Effector memory CD8-positive, alpha-beta T cell (primary cell): ENCODE results near the gene SLC22A31.

Experiments
- ATAC-seq: fragments of 150-1000 bp; cut with Tn5 transposase; replicated peaks from 2 replicates; pipeline ENCODE4 v1.10.0; 2021; ENCODE audit warnings: mild to moderate bottlenecking, moderate library complexity
- DNase-seq, 3 experiments: peaks; one replicate each; pipeline ENCODE4 v3.0.0; 2021
- H3K27ac Mint-ChIP-seq, 2 donors: one replicate each; pipeline ENCODE4 v1.8.0; 2022; ENCODE audit warnings: mild to moderate bottlenecking in 2 of 2, mixed read lengths in 2 of 2, moderate library complexity in 2 of 2
- H3K27me3 Mint-ChIP-seq, 2 donors: one replicate each; pipeline ENCODE4 v1.8.0; 2022; ENCODE audit warnings: mixed read lengths in 2 of 2
- H3K36me3 Mint-ChIP-seq: one replicate; pipeline ENCODE4 v1.8.0; 2022; ENCODE audit warnings: mild to moderate bottlenecking, moderate library complexity, mixed read lengths; ENCODE audit not compliant: insufficient read depth
- H3K4me1 Mint-ChIP-seq, 2 donors: one replicate each; pipeline ENCODE4 v1.8.0; 2022; ENCODE audit warnings: low read depth in 2 of 2, mixed read lengths in 2 of 2
- H3K4me3 Mint-ChIP-seq, 2 donors: one replicate each; pipeline ENCODE4 v1.8.0; 2022; ENCODE audit warnings: mild to moderate bottlenecking in 2 of 2, mixed read lengths in 2 of 2, moderate library complexity in 2 of 2
- H3K9me3 Mint-ChIP-seq, 2 donors: one replicate each; pipeline ENCODE4 v1.8.0; 2022; ENCODE audit warnings: mixed read lengths in 2 of 2

The SLC22A31 gene

DNA sequence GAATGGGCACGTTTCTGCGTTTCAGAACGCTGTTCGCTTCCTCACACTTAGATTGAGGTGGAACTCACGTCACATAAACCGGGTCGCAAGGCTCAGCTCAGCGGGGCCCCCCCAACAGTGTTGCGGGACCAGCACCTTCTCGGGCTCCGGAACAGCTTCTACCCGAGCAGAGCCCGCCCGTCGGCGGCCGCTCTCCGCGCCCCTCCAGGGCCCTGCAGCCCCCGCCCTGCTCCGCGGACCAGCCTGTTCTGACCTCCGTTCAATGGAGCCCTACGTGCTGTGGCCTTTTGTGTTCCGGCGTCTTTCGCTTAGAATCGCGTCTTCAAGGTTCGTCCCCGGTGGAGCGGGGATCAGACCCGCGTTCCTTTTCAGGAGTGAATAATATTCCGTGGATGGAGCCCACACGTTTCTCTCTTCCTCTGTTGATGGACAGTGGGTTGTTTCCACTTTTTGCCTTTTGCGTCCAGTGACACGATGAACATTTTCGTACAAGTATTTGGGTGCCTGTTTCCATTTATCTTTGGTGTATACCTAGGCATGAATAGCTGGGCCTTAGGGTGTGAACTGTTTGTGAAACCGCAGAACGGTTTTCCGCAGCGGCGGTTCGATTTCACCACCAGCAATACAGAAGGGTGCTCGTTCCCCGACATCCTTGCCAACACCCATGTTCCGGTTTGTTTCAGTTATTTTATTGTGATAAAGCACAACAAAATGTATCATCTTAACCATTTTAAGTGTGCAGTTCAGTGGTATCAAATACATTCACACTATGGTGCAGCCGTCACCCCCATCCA lies 2.3 kb upstream of the SLC22A31 start:
- Mint-ChIP-seq H3K27ac (no peak overlapping the region), H3K36me3 (no peaks in the 10 kb centered on the region), H3K4me1 (peaks cover 0 to 2% of the 10 kb centered on the region in 2 donors), H3K9me3 (no peaks in the 10 kb centered on the region), H3K4me3 (peak overlapping the region; percentile 58 to 67), H3K27me3 (peaks cover 47 to 74% of the 10 kb centered on the region in 2 donors)
- ATAC-seq (no peak), DNase-seq (no peak)

DNA sequence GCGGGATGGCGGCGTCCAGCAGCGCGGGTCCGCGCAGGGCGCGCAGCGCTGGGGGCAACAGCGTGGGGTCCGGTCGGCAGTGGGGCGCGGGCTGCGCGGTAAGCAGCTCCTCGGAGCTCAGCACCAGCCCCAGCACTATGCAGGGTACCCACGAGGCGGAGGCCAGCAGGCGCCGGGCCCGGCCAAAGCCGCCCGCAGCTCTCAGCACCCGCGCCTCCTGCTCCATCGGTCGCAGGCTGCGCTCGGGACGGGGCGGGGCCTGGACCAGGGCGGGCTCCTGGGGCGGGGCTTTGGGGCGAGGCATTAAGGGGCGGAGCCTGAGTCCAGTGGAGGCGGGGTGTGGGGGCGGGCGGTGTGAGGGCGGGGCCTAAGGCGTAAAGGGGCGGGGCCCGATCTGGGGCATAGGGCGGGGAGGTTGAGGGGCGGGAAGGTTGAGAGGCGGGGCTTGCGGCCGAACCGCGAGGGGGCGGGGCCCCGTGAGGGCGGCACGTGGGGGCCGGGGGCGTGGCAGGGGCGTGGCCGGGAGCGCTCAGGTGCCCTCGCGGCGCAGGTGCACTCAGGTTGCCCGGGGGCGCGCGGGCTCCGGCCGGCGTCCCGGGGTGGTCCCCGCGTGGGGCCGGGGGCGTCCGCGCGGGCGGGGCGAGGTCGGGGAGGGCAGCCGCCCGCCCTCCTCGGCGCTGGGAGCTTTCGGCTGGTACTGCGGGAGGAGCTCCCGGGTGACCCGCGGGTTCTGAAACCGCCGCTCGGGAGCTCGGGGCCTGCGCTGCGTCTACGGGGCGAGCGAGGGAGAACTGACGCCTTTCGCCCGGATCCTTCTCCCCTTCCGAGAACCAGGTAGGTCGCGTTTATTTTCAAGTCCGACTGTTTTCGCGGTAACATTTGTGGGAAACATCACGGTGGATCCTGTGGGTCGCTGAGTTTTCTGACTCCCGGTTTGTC lies 1.4 kb upstream of the SLC22A31 start:
- Mint-ChIP-seq H3K36me3 (no peaks in the 10 kb centered on the region), H3K4me1 (peaks cover 0 to 2% of the 10 kb centered on the region in 2 donors), H3K27me3 (peaks cover 47 to 73% of the 10 kb centered on the region in 2 donors), H3K4me3 (peak overlapping the region in 1 of 2 donors; percentile 37), H3K27ac (no peak overlapping the region), H3K9me3 (no peaks in the 10 kb centered on the region)
- DNase-seq (peak; percentile 37 to 65 (median 56)), ATAC-seq (peak; percentile 82)

DNA sequence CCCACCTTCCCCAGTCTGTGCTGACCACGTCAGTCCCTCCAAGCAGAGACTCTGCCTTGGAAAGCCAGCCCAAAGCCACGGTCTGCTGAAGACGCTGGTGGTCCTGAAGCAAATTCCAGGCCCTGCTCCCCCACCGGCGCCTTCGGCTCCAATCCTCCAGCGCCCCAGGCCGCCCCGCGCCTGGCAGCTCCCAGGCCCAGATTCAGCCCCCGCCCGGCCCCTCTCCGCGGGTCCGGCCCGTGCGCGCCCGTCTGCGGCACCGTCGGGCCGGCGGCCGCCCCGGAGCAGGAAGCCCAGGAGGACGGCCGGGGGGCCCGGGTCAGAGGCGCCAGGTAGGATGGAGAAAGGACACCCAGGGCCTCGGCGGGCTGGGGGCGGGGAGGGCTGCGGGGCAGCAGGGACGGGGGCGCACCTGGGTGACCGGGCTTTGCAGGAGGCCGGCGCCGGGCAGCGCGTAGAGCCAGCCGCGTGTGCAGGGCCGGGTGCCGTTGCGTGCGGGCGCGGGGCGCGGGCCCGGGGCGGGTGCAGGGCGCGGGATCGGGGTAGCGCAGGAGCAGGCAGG lies 594 bp upstream of the SLC22A31 start:
- DNase-seq (no peak), ATAC-seq (peak; percentile 11)
- Mint-ChIP-seq H3K27ac (no peak overlapping the region), H3K27me3 (peaks cover 41 to 69% of the 10 kb centered on the region in 2 donors), H3K9me3 (no peaks in the 10 kb centered on the region), H3K4me1 (peaks cover 0 to 2% of the 10 kb centered on the region in 2 donors), H3K36me3 (no peaks in the 10 kb centered on the region), H3K4me3 (peak overlapping the region; percentile 46 to 48)

DNA sequence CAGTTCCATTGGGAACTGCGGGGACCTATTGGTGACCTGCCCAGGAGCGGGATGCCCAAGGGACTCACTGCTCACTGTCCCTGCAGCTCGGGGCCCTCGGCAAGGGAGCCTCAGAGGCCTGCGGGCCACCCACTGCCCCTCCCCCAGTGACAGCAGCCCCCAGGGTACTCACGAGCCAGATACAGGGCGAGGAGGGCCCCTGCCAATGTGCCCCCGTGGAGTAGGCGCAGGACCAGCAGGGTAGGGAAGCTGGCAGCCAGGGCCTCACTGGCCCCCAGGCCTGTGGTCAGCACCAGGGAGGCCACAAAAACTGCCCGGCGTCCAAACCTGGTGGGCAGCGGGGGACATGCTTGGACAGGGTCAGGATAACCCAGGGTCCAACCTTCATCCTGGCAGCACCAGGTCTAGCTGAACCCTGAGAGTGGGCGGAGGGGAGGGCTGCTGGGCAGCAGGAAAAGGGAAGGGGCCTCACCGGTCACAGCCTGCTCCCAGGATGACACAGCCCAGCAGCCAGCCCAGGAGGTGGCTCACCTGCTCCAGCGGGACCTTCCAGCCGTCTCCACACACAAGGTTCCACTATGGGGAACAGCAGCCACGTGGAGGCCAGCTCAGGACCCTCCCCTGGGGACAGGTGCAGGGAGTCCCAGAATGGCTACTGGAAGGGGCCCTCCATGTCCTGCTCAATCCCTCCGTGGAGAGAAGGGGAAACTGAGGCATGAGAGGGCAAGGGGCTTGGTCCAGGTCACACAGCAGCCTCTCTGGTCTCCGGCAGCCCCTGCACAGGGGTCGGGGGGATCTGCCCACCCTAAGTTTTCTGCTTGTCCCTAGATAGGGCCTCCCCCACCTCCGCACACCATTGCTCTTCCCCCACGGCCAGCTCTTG lies 855 bp downstream of the SLC22A31 start:
- H3K27me3 Mint-ChIP-seq: peaks cover 41 to 62% of the 10 kb centered on the region in 2 donors
- ATAC-seq: no peak
- H3K4me1 Mint-ChIP-seq: peaks cover 0 to 2% of the 10 kb centered on the region in 2 donors
- no peak overlapping the region for H3K4me3 Mint-ChIP-seq
- H3K36me3 Mint-ChIP-seq: no peaks in the 10 kb centered on the region
- no peaks in the 10 kb centered on the region for H3K9me3 Mint-ChIP-seq
- H3K27ac Mint-ChIP-seq: peak overlapping the region in 1 of 2 donors; percentile 46
- no peak for DNase-seq

DNA sequence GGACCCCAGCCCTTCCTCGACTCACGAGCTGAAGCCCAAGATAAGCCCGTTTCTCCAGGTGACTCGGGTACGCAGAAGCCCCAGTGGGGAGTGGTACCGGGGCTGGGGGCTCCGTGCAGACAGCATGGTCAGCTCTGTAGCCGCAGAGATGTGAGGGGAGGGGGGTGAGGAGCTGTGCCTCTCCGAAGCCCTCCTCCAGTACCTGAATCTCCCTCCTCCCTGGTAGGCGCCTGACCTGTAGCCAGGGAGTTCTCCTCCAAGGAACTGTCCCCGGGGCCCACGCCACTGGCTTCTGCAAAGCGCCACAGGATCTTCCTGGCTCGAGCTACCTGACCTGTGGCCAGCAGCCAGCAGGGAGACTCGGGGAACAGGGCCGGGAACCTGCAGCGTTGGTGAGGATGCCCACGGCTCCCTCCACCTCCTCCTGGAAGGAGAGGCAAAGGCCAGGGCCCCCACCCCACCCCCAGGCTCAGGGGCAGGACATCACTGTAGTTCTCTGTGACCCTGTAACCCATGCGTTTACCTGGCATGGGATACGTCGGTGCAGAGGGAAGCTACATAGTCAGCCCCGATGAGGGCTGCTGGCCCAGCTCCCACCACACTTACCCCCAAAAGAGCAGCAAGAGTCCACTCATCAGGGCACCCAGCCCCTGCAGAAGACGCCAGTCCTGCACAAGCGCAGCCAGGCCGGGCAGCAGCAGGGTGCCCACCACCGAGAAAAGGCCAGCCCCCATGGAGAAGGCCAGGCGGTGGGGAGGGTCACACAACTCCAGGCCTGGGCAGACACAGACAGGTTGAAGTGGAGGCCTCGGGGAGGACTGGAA lies 1.7 kb downstream of the SLC22A31 start:
- no peak overlapping the region for H3K4me3 Mint-ChIP-seq
- peaks cover 34 to 53% of the 10 kb centered on the region in 2 donors for H3K27me3 Mint-ChIP-seq
- ATAC-seq (no peak), DNase-seq (no peak)
- H3K36me3 Mint-ChIP-seq: no peaks in the 10 kb centered on the region
- no peak overlapping the region for H3K27ac Mint-ChIP-seq
- no peaks in the 10 kb centered on the region for H3K9me3 Mint-ChIP-seq
- H3K4me1 Mint-ChIP-seq: peaks cover 0 to 2% of the 10 kb centered on the region in 2 donors

DNA sequence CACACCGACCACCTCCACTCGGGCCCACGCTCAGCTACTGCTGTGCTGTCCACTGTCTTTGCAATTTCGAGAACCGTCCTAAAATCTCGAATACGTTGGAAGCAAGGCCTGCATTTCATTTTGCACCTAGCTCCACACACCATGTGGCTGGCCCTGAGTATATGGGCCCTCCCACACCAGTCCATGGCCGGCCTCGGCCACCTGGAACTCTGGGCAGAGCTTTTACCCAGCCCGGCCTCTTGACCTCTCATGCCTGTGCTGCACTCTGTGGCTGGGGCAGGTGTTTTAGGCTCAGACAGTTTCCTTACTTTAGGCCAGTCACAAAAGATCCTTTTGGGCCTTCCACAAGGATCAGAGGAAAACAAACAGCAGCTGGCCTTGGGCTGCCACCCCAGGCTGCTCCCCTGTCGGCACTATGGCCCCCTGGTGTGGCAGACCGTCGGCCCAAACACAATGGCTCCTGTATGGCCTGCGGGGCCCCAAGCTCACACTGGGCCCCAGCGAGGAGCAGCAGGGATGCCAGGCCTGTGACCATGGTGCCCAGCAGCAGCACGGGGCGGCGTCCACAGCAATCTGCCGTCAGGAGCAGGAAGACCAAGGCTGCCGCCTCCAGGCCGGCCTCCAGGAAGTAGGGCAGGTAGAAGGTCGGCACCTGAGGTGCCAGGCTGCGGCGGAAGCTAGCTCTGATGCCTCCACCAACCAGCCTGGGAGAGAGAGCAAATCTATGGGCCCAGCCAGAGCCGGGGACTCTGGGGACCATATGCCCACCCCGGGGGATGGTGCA lies 2.5 kb downstream of the SLC22A31 start:
- no peak for ATAC-seq
- no peak overlapping the region for H3K4me3 Mint-ChIP-seq
- H3K4me1 Mint-ChIP-seq: peaks cover 0 to 1% of the 10 kb centered on the region in 2 donors
- no peak overlapping the region for H3K27ac Mint-ChIP-seq
- no peak for DNase-seq
- H3K9me3 Mint-ChIP-seq: no peaks in the 10 kb centered on the region
- H3K36me3 Mint-ChIP-seq: peaks cover 4% of the 10 kb centered on the region
- peaks cover 26 to 45% of the 10 kb centered on the region in 2 donors for H3K27me3 Mint-ChIP-seq

DNA sequence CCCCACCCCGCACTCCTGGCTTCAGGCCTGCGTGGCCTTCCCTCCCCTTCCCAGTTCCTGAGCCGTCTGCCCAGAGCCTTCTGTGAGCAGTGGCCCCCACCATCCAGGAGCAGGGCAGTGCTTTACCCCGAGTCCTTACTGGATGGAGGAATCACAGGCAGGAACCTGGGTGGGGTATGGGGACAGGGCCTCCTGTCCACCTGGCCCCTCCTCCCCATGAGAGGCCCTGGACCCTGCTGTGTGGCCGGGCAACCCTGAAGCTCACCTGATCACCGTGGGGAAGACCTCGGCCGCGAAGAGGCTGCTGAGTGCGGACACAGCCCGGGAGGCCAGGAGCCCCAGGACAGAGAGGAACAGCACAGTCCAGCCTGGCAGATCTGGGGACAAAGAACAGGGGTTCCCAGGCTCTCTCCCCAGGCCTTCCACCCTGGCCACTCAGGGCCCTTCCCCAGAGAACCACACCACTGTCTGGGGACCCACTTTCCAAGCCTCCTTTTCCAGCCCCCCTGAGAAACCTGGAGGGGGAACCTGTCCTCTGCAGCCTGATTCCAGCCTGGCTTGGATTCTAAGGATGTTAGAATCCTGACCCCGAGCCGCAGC lies 3.2 kb downstream of the SLC22A31 start:
- no peak overlapping the region for H3K4me3 Mint-ChIP-seq
- no peak for DNase-seq
- ATAC-seq: no peak
- no peak overlapping the region for H3K27ac Mint-ChIP-seq
- peaks cover 22 to 39% of the 10 kb centered on the region in 2 donors for H3K27me3 Mint-ChIP-seq
- H3K36me3 Mint-ChIP-seq: peaks cover 7% of the 10 kb centered on the region
- H3K9me3 Mint-ChIP-seq: no peaks in the 10 kb centered on the region
- peaks cover 0 to 1% of the 10 kb centered on the region in 2 donors for H3K4me1 Mint-ChIP-seq

DNA sequence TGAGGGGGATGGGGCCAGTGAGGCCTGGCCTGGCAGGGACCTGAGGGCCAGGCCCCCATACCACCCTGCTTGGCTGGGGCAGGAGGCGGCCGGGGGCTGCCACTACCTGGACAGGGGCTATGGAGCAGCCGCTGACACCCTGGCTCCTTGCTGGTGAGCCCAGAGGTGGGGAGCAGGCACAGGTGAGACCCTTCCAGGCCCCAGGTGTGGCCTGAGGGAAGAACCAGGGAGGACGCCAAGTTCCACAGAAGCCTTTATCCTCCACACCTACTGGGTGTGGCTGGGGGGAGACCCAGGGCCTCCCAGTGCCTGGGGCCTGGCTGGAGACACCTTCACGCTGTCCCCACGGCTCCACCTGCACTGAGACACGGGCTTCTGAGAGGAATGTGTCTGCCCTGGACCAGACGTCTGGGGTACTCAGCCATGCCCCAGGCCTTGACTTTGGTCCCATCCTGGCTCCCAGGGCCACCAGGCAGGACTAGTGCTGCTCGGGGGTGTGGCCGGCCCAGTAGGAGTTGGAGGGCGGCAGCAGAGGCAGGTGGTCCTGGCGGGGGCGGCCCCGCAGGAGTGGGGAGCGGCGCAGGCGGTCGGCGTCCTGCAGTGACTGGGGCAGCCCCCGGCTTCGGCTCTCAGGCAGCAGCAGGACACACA lies 4.7 kb downstream of the SLC22A31 start:
- ATAC-seq (no peak), DNase-seq (no peak)
- Mint-ChIP-seq H3K27me3 (peaks cover 20 to 37% of the 10 kb centered on the region in 2 donors), H3K27ac (no peak overlapping the region), H3K9me3 (no peaks in the 10 kb centered on the region), H3K4me3 (no peak overlapping the region), H3K4me1 (peaks cover 0 to under 1% of the 10 kb centered on the region in 2 donors), H3K36me3 (peaks cover 7% of the 10 kb centered on the region)

DNA sequence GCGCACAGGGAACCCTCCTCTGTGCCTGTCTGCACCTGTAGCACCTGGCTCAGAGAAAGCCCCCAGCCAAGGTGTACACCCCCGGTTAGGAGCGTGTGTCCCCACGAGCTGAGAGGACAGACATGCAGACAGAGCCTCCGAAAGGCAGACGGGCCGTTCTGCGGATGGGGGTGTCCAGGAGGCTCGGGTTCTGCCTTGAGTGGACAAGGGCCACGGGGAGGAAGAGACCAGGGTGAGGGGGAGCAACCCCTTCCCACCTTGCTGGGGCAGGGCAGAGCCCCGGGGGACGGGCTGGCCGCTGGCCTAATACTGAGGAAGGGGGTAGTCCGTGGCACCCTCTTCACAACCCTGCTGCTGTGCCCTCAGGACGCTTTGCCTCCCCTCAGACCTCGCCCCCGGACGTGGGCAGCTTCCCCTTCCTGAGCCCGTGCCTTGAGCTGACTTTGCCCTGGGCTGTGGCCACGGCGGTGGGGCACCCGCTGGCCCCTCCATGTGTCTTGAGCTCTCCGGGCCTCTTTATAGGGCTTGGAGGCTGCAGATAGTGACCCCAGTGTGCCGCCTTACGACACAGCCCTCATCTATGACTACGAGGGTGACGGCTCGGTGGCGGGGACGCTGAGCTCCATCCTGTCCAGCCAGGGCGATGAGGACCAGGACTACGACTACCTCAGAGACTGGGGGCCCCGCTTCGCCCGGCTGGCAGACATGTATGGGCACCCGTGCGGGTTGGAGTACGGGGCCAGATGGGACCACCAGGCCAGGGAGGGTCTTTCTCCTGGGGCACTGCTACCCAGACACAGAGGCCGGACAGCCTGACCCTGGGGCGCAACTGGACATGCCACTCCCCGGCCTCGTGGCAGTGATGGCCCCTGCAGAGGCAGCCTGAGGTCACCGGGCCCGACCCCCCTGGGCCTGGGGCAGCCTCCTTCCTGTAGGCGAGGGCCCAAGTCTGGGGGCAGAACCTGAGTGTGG lies 5.7 kb downstream of the SLC22A31 start:
- H3K27me3 Mint-ChIP-seq: peaks cover 12 to 27% of the 10 kb centered on the region in 2 donors
- ATAC-seq (no peak), DNase-seq (no peak)
- H3K27ac Mint-ChIP-seq: no peak overlapping the region
- no peak overlapping the region for H3K4me3 Mint-ChIP-seq
- peaks cover 9% of the 10 kb centered on the region for H3K36me3 Mint-ChIP-seq
- no peaks in the 10 kb centered on the region for H3K9me3 Mint-ChIP-seq
- no peaks in the 10 kb centered on the region for H3K4me1 Mint-ChIP-seq
